Activated T-helper 17 cell treated with anti-CD3 and anti-CD28 coated beads, Interleukin-2, amount 50 U/mL, for 72 hours (primary cell): ENCODE data around the gene APOL2. TPM values are rescaled to one million over a fixed set of nuclear protein-coding genes. Genes with fewer than 3 reads are reported as not detected.
"Not testable (repeated sequence)": the region's sequence is repeated elsewhere in the genome, so short reads cannot be mapped to it uniquely, and the experiment has no call there.

Experiments used
- ATAC-seq: fragments of 150-1000 bp; cut with Tn5 transposase; replicated peaks from 2 replicates; pipeline ENCODE4 v1.10.0; 2021; ENCODE audit warnings: mild to moderate bottlenecking, moderate library complexity
- H3K27ac Mint-ChIP-seq: one replicate; pipeline ENCODE4 v1.8.0; 2022; ENCODE audit warnings: mixed read lengths
- H3K27me3 Mint-ChIP-seq: one replicate; pipeline ENCODE4 v1.8.0; 2022; ENCODE audit warnings: mixed read lengths
- H3K36me3 Mint-ChIP-seq: one replicate; pipeline ENCODE4 v1.8.0; 2022; ENCODE audit warnings: low read depth, mild to moderate bottlenecking, mixed read lengths
- H3K4me1 Mint-ChIP-seq: one replicate; pipeline ENCODE4 v1.8.0; 2022; ENCODE audit warnings: mixed read lengths
- H3K4me3 Mint-ChIP-seq: one replicate; pipeline ENCODE4 v1.8.0; 2022; ENCODE audit warnings: mild to moderate bottlenecking, mixed read lengths
- H3K9me3 Mint-ChIP-seq: one replicate; pipeline ENCODE4 v1.8.0; 2022; ENCODE audit warnings: mixed read lengths
- total RNA-seq, 2 donors: library from RNA; stranded (reverse); gene quantifications; one replicate each; pipeline ENCODE4 v1.2.3, GENCODE V29; 2022

APOL2 gene
- total RNA-seq, 2 donors from 2014 or later, result 105 to 116 TPM

- H3K36me3 Mint-ChIP-seq, result peaks cover 86% of the 10 kb centered on the region
- H3K4me1 Mint-ChIP-seq, result peaks cover 54% of the 10 kb centered on the region
- peak overlapping the region; percentile 97 for H3K27ac Mint-ChIP-seq
- no peaks in the 10 kb centered on the region for H3K9me3 Mint-ChIP-seq
- peak; percentile 33 for ATAC-seq
- no peaks in the 10 kb centered on the region for H3K27me3 Mint-ChIP-seq
- peak overlapping the region; percentile 97 for H3K4me3 Mint-ChIP-seq
Observed at GRCh38 chr22:36256478-36256877, 17.2 kb upstream of the APOL2 start.

- H3K4me1 Mint-ChIP-seq, result peaks cover 57% of the 10 kb centered on the region
- H3K4me3 Mint-ChIP-seq, result peak overlapping the region; percentile 97
- peaks cover 77% of the 10 kb centered on the region for H3K36me3 Mint-ChIP-seq
- peak overlapping the region; percentile 97 for H3K27ac Mint-ChIP-seq
- H3K9me3 Mint-ChIP-seq, ATAC-seq, H3K27me3 Mint-ChIP-seq: not testable (repeated sequence)
Observed at GRCh38 chr22:36255572-36255971, 16.2 kb upstream of the APOL2 start.

- ATAC-seq, result peak; percentile 25
- no peaks in the 10 kb centered on the region for H3K9me3 Mint-ChIP-seq
- H3K36me3 Mint-ChIP-seq, result peaks cover 60% of the 10 kb centered on the region
- H3K27ac Mint-ChIP-seq, result peak overlapping the region; percentile 97
- no peaks in the 10 kb centered on the region for H3K27me3 Mint-ChIP-seq
- peaks cover 52% of the 10 kb centered on the region for H3K4me1 Mint-ChIP-seq
- H3K4me3 Mint-ChIP-seq, result peak overlapping the region; percentile 97
Observed at GRCh38 chr22:36253523-36254490, 14.5 kb upstream of the APOL2 start.

GRCh38 chr22:36252754-36253522 is 13.6 kb upstream of the APOL2 start, which contains the start of gene APOL1:
Gene APOL1, plus strand, starts transcription at chr22:36253133. Its CDS starts 1,823 bp downstream, at chr22:36254956.
- ATAC-seq, result peak; percentile 82

GRCh38 chr22:36251979-36252608 is 12.8 kb upstream of the APOL2 start:
- not testable (repeated sequence) for ATAC-seq, H3K9me3 Mint-ChIP-seq, H3K27me3 Mint-ChIP-seq
- H3K27ac Mint-ChIP-seq, result peak overlapping the region; percentile 97
- H3K4me1 Mint-ChIP-seq, result peaks cover 39% of the 10 kb centered on the region
- H3K4me3 Mint-ChIP-seq, result peak overlapping the region; percentile 97
- peaks cover 42% of the 10 kb centered on the region for H3K36me3 Mint-ChIP-seq

More at GRCh38 chr22:36252754-36253522, 13.6 kb upstream of the APOL2 start, which contains the start of gene APOL1:
- H3K9me3 Mint-ChIP-seq, result no peaks in the 10 kb centered on the region
- H3K36me3 Mint-ChIP-seq, result peaks cover 51% of the 10 kb centered on the region
- no peaks in the 10 kb centered on the region for H3K27me3 Mint-ChIP-seq
- H3K27ac Mint-ChIP-seq, result peak within 1 kb of the TSS; percentile 97
- H3K4me1 Mint-ChIP-seq, result peaks cover 43% of the 10 kb centered on the region
- peak within 1 kb of the TSS; percentile 97 for H3K4me3 Mint-ChIP-seq

- not testable (repeated sequence) for H3K27me3 Mint-ChIP-seq, H3K4me3 Mint-ChIP-seq, ATAC-seq, H3K9me3 Mint-ChIP-seq
- Mint-ChIP-seq H3K36me3 (peaks cover 26% of the 10 kb centered on the region), H3K27ac (peak overlapping the region; percentile 46), H3K4me1 (peaks cover 25% of the 10 kb centered on the region)
Observed at GRCh38 chr22:36250292-36250960, 11.1 kb upstream of the APOL2 start.

- Mint-ChIP-seq H3K27ac (no peak overlapping the region), H3K4me3 (no peak overlapping the region), H3K9me3 (no peaks in the 10 kb centered on the region), H3K4me1 (peaks cover 23% of the 10 kb centered on the region), H3K36me3 (peaks cover 13% of the 10 kb centered on the region), H3K27me3 (no peaks in the 10 kb centered on the region)
- no peak for ATAC-seq
Observed at GRCh38 chr22:36249160-36249559, 9.8 kb upstream of the APOL2 start.

GRCh38 chr22:36247955-36248354 is 8.6 kb upstream of the APOL2 start:
- no peak for ATAC-seq
- no peak overlapping the region for H3K4me3 Mint-ChIP-seq
- peaks cover 15% of the 10 kb centered on the region for H3K4me1 Mint-ChIP-seq
- H3K9me3 Mint-ChIP-seq, result no peaks in the 10 kb centered on the region
- no peaks in the 10 kb centered on the region for H3K27me3 Mint-ChIP-seq
- peaks cover 1% of the 10 kb centered on the region for H3K36me3 Mint-ChIP-seq
- no peak overlapping the region for H3K27ac Mint-ChIP-seq

GRCh38 chr22:36246718-36247117 is 7.4 kb upstream of the APOL2 start:
- Mint-ChIP-seq H3K4me1 (peaks cover 5% of the 10 kb centered on the region), H3K27me3 (no peaks in the 10 kb centered on the region), H3K27ac (no peak overlapping the region), H3K36me3 (no peaks in the 10 kb centered on the region), H3K4me3 (no peak overlapping the region), H3K9me3 (no peaks in the 10 kb centered on the region)
- ATAC-seq, result no peak

GRCh38 chr22:36245805-36246356 is 6.6 kb upstream of the APOL2 start:
- no peak for ATAC-seq
- H3K27ac Mint-ChIP-seq, result no peak overlapping the region
- no peaks in the 10 kb centered on the region for H3K4me1 Mint-ChIP-seq
- H3K27me3 Mint-ChIP-seq, result no peaks in the 10 kb centered on the region
- H3K9me3 Mint-ChIP-seq, result no peaks in the 10 kb centered on the region
- no peak overlapping the region for H3K4me3 Mint-ChIP-seq
- H3K36me3 Mint-ChIP-seq, result no peaks in the 10 kb centered on the region

- H3K27ac Mint-ChIP-seq, result no peak overlapping the region
- H3K27me3 Mint-ChIP-seq, result no peaks in the 10 kb centered on the region
- H3K9me3 Mint-ChIP-seq, result no peaks in the 10 kb centered on the region
- H3K36me3 Mint-ChIP-seq, result peaks cover 3% of the 10 kb centered on the region
- no peak for ATAC-seq
- H3K4me3 Mint-ChIP-seq, result no peak overlapping the region
- H3K4me1 Mint-ChIP-seq, result peaks cover 8% of the 10 kb centered on the region
Observed at GRCh38 chr22:36244522-36245391, 5.4 kb upstream of the APOL2 start.

- no peak for ATAC-seq
- Mint-ChIP-seq H3K4me1 (peaks cover 10% of the 10 kb centered on the region), H3K4me3 (no peak overlapping the region)
Observed at GRCh38 chr22:36243986-36244385, 4.7 kb upstream of the APOL2 start.

GRCh38 chr22:36239150-36239400 is 252 bp downstream of the APOL2 start:
- Mint-ChIP-seq H3K9me3 (no peaks in the 10 kb centered on the region), H3K4me1 (peaks cover 46% of the 10 kb centered on the region), H3K4me3 (peak overlapping the region; percentile 98), H3K27me3 (no peaks in the 10 kb centered on the region), H3K27ac (peak overlapping the region; percentile 96), H3K36me3 (peaks cover 60% of the 10 kb centered on the region)
- no peak for ATAC-seq

More at GRCh38 chr22:36243986-36244385, 4.7 kb upstream of the APOL2 start:
- Mint-ChIP-seq H3K27ac (no peak overlapping the region), H3K9me3 (no peaks in the 10 kb centered on the region), H3K36me3 (peaks cover 10% of the 10 kb centered on the region), H3K27me3 (no peaks in the 10 kb centered on the region)
